ENCODE data around the gene MVB12A. TPM values are rescaled to one million over a fixed set of nuclear protein-coding genes. Genes with fewer than 3 reads are reported as not detected.

MVB12A gene
- total and polyA plus RNA-seq, 2 of the 8 experiments (the other 6 are each of a cell fraction or from before 2014, with no cell fraction given) = 37.9 to 76.6 TPM

DNA sequence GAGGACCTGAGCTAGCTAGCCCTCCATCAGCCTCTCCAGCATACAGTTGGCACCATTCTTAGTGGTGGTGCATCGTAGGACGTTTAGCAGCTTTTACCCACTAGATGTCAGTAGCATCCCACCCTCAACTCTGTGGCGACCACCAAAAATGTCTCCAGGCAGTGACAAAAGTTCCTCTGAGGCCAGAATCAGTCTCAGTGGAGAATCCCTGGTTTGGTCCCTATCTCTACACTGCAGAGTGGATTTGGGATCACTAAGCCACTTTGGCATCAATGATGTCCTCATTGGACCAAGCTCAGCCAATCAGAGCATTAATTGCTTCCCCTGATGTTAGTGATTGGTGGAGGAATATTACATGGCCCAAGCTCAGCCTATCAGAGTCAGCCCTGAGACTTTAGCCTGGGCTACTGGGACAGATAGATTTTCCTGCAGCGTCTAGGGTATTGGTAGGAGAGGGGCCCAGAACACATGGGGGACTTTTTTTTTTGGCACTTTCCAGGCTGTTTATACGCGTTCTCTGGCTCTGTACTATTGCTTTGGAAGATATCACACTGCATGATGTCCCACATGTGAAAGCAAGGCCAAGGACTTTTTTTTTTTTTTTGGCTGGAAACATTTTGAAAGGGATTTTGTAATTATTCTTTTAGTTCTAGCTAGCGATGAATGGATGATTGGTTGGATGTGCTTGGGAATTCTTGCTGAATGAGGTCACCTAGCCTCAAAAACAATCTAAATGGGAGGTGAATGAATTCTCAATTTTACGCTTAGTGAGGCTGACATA lies 21.6 kb downstream of the MVB12A start (continued):
- TF ChIP-seq, protein P1, sequence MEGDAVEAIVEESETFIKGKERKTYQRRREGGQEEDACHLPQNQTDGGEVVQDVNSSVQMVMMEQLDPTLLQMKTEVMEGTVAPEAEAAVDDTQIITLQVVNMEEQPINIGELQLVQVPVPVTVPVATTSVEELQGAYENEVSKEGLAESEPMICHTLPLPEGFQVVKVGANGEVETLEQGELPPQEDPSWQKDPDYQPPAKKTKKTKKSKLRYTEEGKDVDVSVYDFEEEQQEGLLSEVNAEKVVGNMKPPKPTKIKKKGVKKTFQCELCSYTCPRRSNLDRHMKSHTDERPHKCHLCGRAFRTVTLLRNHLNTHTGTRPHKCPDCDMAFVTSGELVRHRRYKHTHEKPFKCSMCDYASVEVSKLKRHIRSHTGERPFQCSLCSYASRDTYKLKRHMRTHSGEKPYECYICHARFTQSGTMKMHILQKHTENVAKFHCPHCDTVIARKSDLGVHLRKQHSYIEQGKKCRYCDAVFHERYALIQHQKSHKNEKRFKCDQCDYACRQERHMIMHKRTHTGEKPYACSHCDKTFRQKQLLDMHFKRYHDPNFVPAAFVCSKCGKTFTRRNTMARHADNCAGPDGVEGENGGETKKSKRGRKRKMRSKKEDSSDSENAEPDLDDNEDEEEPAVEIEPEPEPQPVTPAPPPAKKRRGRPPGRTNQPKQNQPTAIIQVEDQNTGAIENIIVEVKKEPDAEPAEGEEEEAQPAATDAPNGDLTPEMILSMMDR (IDR thresholded peaks at IDR 0.05; ENCODE audit: control extremely low read depth in 1 of 3, insufficient read depth in 1 of 3, low read depth in 1 of 3, low read length in 3 of 3) = peak; percentile 58 to 83 (median 73)
- TF ChIP-seq NANOG (IDR thresholded peaks at IDR 0.05; ENCODE audit: insufficient read depth, low read depth, low read length, poor library complexity, severe bottlenecking) (no peak), CBX8 (IDR thresholded peaks at IDR 0.05; ENCODE audit: borderline replicate concordance, low read depth, low read length) (no peak), EP300 (IDR thresholded peaks at IDR 0.05; ENCODE audit: borderline replicate concordance in 1 of 2, low read depth in 2 of 2, low read length in 2 of 2) (no peak), BRCA1 (IDR thresholded peaks at IDR 0.05; ENCODE audit: low read depth, low read length) (no peak), NRF1 (IDR thresholded peaks at IDR 0.05; ENCODE audit: low read depth, low read length) (no peak), EGR1 (IDR thresholded peaks at IDR 0.05; ENCODE audit: borderline replicate concordance, low read depth, low read length) (no peak), KDM5A (IDR thresholded peaks at IDR 0.05; ENCODE audit: low read length) (no peak), HDAC2 (IDR thresholded peaks at IDR 0.05; ENCODE audit: borderline replicate concordance in 1 of 2, low read depth in 2 of 2, low read length in 2 of 2) (no peak), CHD1 (IDR thresholded peaks at IDR 0.05; ENCODE audit: low read depth, low read length) (no peak), PHF8 (conservative IDR thresholded peaks at IDR 0.05; ENCODE audit: low read depth, low read length) (no peak), CHD2 (IDR thresholded peaks at IDR 0.05; ENCODE audit: low read length) (peak; percentile 45), JUND (IDR thresholded peaks at IDR 0.05; ENCODE audit: low read length) (no peak), SIN3A (conservative IDR thresholded peaks at IDR 0.05 in 1 of 2, IDR thresholded peaks at IDR 0.05 in 1 of 2; ENCODE audit: low read depth in 1 of 2, low read length in 2 of 2) (no peak), SP1 (IDR thresholded peaks at IDR 0.05; ENCODE audit: low read depth, low read length) (peak; percentile 94), HDAC6 (IDR thresholded peaks at IDR 0.05; ENCODE audit: low read depth, low read length) (no peak), RXRA (IDR thresholded peaks at IDR 0.05; ENCODE audit: insufficient read depth, low read depth, low read length) (no peak), SRF (IDR thresholded peaks at IDR 0.05; ENCODE audit: low read depth, low read length) (no peak)
- TF ChIP-seq, protein P2, sequence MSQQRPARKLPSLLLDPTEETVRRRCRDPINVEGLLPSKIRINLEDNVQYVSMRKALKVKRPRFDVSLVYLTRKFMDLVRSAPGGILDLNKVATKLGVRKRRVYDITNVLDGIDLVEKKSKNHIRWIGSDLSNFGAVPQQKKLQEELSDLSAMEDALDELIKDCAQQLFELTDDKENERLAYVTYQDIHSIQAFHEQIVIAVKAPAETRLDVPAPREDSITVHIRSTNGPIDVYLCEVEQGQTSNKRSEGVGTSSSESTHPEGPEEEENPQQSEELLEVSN (IDR thresholded peaks at IDR 0.05) = no peak
- TF ChIP-seq, protein P3, sequence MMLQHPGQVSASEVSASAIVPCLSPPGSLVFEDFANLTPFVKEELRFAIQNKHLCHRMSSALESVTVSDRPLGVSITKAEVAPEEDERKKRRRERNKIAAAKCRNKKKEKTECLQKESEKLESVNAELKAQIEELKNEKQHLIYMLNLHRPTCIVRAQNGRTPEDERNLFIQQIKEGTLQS (IDR thresholded peaks at IDR 0.05; ENCODE audit: insufficient read depth, low read depth, low read length) = no peak
